ENCODE results near the gene RAB18. TPM values are rescaled to one million over a fixed set of nuclear protein-coding genes. Genes with fewer than 3 reads are reported as not detected.

The RAB18 gene
- total RNA-seq, 1 experiment from 2014 or later: 89.4 TPM

DNA sequence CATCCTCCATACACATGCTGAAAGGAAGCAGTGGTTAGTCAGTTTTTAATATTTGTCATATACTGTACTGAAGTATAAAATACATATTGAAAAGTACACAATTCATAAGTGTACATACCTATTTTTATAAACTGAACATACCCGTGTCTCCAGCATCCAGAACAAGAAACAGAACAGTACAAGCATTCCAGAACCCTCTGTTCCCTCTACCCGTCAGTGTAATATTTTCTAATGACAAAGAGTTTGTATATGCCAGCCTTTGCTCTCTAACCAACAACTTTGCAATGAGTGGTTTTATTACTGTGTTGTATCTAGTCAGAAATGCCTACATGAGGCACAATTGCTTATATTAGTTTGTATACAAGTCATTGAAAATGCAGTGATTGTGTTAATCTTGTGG, 18.7 kb upstream of the RAB18 start:
- no peak overlapping the region for H3K4me2 ChIP-seq (ENCODE audit: insufficient read depth, insufficient read length, low read length)
- H4K20me1 ChIP-seq (ENCODE audit: control insufficient read depth, insufficient read depth, insufficient read length): no peaks in the 10 kb centered on the region
- no peak overlapping the region for H2BK15ac ChIP-seq (ENCODE audit: low read depth, low read length)
- no peak overlapping the region for H3K27ac ChIP-seq (ENCODE audit: insufficient read length, low read depth, low read length)
- no peaks in the 10 kb centered on the region for H3K23me2 ChIP-seq (ENCODE audit: insufficient read length, low read depth, low read length, poor library complexity, severe bottlenecking)
- H3T11ph ChIP-seq (ENCODE audit: low read length): no peak overlapping the region
- no peak overlapping the region for H3K27ac Mint-ChIP-seq
- H4K8ac ChIP-seq (replicated peaks; ENCODE audit: insufficient read length, low read depth, low read length): no peak overlapping the region
- no peak overlapping the region for H2BK120ac ChIP-seq (ENCODE audit: low read depth, low read length, poor library complexity, severe bottlenecking)
- no peaks in the 10 kb centered on the region for H3K79me1 ChIP-seq (ENCODE audit: insufficient read depth, low read depth, low read length, poor library complexity, severe bottlenecking)
- no peak overlapping the region for H3K14ac ChIP-seq (ENCODE audit: insufficient read depth, low read length)
- no peaks in the 10 kb centered on the region for H3K4me1 ChIP-seq (ENCODE audit: insufficient read depth, low read length)
- no peak overlapping the region for H2AK5ac ChIP-seq (ENCODE audit: insufficient read length, low read length)
- H3K4me1 Mint-ChIP-seq: no peaks in the 10 kb centered on the region
- H4K5ac ChIP-seq (ENCODE audit: insufficient read length, low read depth, low read length): no peak overlapping the region
- H3K36me3 Mint-ChIP-seq (ENCODE audit: insufficient read depth in 1 of 3, low read depth in 3 of 3): no peaks in the 10 kb centered on the region
- no peak overlapping the region for H2AFZ ChIP-seq (ENCODE audit: low read length)
- no peak overlapping the region for H3K56ac ChIP-seq (ENCODE audit: insufficient read length, low read depth, low read length)
- no peak overlapping the region for H3K4me3 Mint-ChIP-seq
- WGBS (ENCODE audit: extremely low coverage, insufficient read length, low lambda C conversion rate): no CpG with 5 or more reads among the region's 2 CpGs
- H3K9me3 Mint-ChIP-seq: no peaks in the 10 kb centered on the region
- H3K79me2 ChIP-seq (ENCODE audit: insufficient read depth, low read length): no peaks in the 10 kb centered on the region
- H3K18ac ChIP-seq (ENCODE audit: insufficient read length, low read depth, low read length): no peak overlapping the region
- no peak for DNase-seq
- no peak overlapping the region for H2BK12ac ChIP-seq (ENCODE audit: insufficient read length, low read depth, low read length)
- H3K27me3 ChIP-seq (ENCODE audit: insufficient read depth, low read length): no peaks in the 10 kb centered on the region
- no peaks in the 10 kb centered on the region for H3K9me3 ChIP-seq (ENCODE audit: control insufficient read depth, low read depth, low read length)
- H4K91ac ChIP-seq (ENCODE audit: insufficient read length, low read depth, low read length): no peak overlapping the region
- peaks cover 3% of the 10 kb centered on the region for H3K27me3 Mint-ChIP-seq (ENCODE audit: low read depth)
- H3K23ac ChIP-seq (ENCODE audit: insufficient read length, low read depth, low read length): no peak overlapping the region
- no peak overlapping the region for H2BK5ac ChIP-seq (ENCODE audit: insufficient read length, low read length)
- H3K9ac ChIP-seq (ENCODE audit: extremely low read depth, insufficient read length, low read length): no peak overlapping the region
- H2BK20ac ChIP-seq (ENCODE audit: low read depth, low read length, poor library complexity, severe bottlenecking): no peak overlapping the region
- H3K4ac ChIP-seq (ENCODE audit: low read depth, low read length): no peak overlapping the region
- TF ChIP-seq, protein P1, sequence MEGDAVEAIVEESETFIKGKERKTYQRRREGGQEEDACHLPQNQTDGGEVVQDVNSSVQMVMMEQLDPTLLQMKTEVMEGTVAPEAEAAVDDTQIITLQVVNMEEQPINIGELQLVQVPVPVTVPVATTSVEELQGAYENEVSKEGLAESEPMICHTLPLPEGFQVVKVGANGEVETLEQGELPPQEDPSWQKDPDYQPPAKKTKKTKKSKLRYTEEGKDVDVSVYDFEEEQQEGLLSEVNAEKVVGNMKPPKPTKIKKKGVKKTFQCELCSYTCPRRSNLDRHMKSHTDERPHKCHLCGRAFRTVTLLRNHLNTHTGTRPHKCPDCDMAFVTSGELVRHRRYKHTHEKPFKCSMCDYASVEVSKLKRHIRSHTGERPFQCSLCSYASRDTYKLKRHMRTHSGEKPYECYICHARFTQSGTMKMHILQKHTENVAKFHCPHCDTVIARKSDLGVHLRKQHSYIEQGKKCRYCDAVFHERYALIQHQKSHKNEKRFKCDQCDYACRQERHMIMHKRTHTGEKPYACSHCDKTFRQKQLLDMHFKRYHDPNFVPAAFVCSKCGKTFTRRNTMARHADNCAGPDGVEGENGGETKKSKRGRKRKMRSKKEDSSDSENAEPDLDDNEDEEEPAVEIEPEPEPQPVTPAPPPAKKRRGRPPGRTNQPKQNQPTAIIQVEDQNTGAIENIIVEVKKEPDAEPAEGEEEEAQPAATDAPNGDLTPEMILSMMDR (conservative IDR thresholded peaks at IDR 0.05): no peak
